ENCODE results near the gene FOSB.

Gene FOSB

DNA sequence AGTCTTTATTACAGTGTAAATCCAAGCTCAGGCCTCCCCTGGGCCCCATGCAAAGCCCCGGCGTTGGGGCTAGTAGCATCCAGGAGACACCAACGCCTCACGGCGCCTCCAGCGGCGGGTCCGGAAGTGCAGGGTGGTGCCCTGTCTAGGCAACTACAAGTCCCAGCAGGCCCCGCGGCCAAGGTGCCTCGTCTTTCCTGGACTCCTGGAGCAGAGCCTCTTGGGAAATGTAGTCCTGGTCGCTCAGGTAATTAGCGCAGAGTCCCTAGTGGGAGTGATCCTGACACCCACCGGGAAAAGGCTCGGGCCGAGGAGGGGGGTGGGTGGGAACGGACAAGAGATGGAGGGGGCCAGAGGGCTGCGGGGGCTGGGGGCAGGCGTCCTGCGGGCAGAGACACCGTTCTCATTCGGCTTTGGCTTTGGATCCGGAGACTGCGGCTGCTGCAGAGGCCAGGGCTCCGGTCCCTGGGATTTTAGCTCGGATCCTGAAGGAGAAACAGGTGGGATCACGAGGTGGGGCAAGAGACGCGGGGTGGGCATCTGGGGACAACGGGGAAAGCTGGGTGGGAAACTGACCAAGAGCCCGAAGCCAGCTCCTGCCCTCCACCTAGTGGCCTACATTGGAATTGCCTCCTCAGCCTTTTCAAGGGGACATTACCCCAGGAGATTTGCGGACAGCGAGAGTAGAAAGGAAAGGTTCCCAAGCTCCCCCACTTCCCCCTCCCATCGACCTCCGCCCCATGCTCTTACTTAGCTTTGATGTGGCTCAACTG lies 17.7 kb downstream of the FOSB start:
- peak; percentile 96 for DNase-seq

- no peak for DNase-seq
Measured at GRCh38 chr19:45488708-45489107, 20.9 kb downstream of the FOSB start.

- DNase-seq: no peak
Measured at GRCh38 chr19:45489216-45489855, 21.5 kb downstream of the FOSB start.

GRCh38 chr19:45492137-45492626 lies 24.4 kb downstream of the FOSB start:
- no peak for DNase-seq

GRCh38 chr19:45492627-45493470 lies 25.1 kb downstream of the FOSB start:
- DNase-seq: no peak

DNA sequence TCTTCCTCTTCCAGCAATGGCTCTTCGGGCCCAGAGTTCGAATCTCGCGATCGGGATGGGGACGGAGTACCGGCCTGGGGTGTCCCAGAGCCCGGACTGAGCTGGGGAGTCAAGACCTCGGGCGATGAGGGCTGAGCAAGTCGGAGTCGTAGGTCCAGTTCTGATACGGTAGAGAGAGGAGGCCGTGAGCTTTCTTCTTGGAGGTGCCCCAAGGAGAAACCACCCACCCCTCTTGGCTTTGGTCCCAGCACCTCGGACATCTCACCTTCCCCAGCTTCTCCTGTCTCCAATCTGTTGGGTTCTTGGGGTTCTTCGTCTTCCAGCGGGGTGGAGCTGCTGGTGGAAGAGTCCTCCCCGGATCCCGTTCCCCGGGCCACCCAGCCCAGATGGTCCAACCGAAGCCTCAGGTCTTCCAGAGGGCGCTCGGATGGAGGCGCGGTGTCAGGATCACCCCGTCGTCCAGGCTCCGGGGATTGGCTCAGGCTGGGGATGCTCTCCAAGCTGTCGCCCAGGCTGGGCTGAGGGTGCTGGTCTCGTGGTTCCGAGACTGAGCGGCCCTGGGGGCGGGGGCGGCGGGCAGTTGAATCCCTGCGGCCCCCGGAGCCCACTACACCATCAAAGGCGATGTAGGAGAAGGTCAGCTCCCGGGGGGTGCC lies 26.6 kb downstream of the FOSB start:
- no peak for DNase-seq

DNA sequence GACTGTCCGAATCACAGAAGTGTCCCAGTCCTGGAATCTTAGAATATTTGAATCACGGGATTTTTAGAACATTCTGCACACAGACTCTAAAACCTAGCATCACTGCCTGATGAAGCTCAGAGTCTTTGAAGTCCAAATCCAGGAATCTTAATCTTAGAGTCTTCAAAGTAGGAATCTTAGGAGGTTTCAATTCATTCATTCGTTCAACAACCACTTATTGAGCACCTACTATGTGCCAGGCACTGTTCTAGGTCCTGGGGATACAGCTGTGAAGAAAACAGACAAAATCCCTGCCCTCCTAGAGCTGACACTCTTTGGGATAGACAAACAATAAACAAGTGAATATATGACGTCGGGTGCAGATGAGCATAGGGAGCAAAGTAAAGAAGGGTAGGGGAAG lies 27.4 kb downstream of the FOSB start:
- no peak for DNase-seq

DNA sequence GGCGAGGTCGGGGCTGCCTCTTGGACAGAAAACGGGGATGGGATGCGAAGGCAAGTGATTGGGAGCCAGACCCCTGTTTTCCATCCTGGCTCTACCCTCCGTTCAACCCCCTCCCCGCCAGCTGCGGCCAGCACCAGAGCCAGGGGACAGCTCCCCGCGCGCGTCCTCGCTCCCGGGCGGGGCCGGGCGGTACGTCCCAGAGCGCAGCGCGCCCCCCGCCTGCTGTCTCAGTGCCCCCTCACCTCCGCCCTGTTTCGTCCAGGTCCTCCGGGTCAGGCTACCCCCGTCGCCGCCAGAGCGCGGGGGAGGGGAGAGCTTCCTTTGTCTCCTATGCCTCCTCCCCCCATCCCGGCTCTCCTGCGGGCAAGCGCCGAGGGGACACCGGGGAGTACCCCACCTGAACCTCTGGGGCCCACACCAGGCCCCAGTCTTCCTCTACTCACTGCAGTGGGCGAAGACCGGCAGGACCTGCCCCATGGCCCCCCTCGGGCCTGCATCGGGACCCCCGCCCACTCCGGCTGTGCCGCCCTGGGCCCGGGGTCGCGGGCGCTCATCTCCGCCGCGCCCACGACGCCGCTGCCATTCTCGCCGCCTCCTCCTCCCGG lies 28.7 kb downstream of the FOSB start:
- DNase-seq: no peak

DNA sequence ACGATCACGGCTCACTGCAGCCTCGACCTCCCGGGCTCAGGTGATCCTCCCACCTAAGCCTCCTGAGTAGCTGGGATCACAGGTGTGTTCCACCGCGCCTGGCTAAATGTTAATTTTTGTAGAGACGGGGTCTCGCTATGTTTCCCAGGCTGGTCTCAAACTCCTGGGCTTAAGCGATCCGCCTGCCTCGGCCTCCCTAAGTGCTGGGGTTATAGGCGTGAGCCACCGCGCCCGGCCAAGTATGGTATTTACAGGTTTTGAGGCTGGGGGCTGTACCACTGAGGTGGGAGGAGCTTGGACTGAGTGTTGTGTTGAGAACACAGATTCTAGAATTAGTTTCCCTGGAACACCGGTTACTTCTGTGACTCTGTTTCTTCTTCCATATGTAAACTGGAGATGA lies 30.0 kb downstream of the FOSB start:
- DNase-seq: no peak

DNA sequence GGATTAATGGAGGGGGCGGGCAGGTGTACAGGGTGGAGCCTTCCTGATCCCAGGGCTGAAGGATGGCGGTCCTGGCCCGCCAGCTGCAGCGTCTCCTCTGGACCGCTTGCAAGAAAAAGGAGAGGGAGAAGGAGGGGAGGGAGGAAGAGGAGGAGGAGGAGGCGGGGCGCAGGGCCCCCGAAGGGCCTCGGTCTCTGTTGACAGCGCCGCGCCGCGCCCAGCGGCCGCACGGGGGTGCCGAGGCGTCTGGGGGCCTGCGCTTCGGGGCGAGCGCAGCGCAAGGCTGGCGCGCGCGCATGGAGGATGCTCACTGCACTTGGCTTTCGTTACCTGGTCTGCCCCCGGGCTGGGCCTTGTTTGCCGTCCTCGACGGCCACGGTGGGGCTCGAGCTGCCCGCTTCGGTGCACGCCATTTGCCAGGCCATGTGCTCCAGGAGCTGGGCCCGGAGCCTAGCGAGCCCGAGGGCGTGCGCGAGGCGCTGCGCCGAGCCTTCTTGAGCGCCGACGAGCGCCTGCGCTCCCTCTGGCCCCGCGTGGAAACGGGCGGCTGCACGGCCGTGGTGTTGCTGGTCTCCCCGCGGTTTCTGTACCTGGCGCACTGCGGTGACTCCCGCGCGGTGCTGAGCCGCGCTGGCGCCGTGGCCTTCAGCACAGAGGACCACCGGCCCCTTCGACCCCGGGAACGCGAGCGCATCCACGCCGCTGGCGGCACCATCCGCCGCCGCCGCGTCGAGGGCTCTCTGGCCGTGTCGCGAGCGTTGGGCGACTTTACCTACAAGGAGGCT lies 30.8 kb downstream of the FOSB start, which contains the start of gene PPM1N:
PPM1N (plus strand) TSS at position 33 of the 785 bp plus-strand sequence; CDS start at position 63, 30 bp downstream.
- DNase-seq: peak; percentile 41

DNA sequence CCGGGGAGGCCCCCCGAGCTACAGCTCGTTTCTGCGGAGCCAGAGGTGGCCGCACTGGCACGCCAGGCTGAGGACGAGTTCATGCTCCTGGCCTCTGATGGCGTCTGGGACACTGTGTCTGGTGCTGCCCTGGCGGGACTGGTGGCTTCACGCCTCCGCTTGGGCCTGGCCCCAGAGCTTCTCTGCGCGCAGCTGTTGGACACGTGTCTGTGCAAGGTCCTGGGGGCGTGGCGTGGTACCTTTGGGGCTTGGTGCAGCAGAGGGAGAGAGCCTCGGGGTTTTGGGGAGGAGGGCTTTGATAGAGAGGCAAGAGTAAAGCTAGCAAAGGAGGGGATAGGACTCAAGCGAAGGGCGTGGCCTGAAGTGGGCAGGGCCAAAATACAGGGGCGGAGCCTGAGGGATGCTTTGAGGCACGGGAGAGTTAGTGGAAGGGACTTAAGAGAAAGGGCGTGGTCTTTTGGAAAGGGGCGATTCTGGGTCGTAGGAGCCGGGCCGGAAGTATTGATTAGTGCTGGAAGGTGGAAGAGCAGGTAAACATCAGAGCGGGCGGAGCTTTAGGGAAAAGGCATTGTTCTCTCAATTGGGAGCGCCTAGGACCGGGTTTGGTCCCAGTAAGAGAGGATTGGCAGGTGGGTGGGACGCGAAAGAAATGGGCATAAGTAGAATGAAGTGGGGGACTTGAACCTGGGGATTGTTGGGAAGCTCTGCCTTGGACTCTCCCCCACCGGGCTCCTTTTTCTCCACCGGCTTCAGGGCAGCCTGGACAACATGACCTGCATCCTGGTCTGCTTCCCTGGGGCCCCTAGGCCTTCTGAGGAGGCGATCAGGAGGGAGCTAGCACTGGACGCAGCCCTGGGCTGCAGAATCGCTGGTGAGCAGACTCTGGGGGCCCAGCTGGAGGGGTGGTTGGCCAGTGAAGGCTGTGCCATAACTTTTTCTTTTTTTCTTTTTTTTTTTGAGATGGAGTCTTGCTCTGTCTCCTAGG lies 31.7 kb downstream of the FOSB start:
- peak; percentile 72 for DNase-seq

GRCh38 chr19:45500918-45501729 lies 33.3 kb downstream of the FOSB start:
- no peak for DNase-seq

DNA sequence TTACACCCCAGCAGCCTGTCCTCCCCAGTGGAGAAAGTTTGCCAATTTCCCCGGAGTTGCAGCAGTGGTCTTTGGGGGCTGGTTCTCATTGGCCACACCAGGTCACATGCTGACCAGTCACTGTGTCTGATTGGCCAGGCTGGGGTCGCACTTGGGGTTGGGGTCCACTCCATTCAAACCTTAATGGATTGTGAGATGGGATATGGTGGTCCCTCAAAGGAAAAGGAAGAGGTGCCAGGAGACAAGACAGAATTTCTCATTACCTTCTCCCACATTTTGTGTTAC lies 33.9 kb downstream of the FOSB start:
- no peak for DNase-seq

DNA sequence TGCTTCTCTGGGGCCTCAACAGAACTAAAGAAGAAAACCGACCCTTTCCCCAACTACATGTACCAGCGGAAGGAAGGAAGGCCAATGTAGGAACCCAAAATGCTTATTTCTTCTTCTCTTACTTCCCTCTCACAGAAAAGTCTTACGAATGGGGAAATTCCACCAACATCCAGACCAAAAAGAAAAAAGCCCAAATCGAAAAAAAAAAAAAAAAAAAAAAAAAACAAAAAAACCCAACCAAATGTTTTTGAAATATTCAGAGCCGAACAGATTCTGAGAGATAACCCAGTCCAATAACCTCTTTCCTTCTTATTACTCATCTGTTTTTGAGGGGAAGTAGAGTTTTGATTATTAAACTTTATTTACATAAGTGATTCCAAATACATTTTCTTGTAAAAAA lies 34.3 kb downstream of the FOSB start:
- DNase-seq: no peak

DNA sequence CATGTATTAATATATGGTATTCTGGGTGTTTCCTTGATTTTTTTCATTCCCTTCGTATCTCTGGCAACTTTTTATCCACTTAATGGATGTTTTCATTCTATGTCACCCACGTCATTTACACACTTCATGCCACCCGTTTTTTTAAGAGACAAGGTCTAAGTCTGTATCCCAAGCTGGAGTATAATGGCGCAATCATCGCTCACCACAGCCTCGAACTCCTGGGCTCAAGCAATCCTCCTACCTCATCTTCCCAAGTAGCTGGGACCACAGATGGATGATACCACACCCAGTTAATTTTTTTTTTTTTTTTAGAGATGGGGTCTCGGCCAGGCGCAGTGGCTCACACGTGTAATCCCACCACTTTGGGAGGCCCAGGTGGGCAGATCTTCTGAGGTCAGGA lies 36.1 kb downstream of the FOSB start:
- no peak for DNase-seq

- DNase-seq: no peak
Measured at GRCh38 chr19:45505151-45505995, 37.6 kb downstream of the FOSB start.

DNA sequence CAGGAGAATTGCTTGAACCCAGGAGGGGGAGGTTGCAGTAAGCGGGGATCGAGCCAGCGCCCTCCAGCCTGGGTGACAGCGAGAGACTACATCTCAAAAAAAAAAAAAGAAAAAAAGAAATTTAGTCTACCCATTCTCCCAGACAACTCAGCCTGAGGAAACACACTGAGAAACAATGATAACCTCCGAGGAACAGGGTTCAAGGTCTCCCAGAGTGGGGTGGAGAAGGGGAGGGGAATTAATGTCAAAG lies 38.1 kb downstream of the FOSB start:
- no peak for DNase-seq

DNA sequence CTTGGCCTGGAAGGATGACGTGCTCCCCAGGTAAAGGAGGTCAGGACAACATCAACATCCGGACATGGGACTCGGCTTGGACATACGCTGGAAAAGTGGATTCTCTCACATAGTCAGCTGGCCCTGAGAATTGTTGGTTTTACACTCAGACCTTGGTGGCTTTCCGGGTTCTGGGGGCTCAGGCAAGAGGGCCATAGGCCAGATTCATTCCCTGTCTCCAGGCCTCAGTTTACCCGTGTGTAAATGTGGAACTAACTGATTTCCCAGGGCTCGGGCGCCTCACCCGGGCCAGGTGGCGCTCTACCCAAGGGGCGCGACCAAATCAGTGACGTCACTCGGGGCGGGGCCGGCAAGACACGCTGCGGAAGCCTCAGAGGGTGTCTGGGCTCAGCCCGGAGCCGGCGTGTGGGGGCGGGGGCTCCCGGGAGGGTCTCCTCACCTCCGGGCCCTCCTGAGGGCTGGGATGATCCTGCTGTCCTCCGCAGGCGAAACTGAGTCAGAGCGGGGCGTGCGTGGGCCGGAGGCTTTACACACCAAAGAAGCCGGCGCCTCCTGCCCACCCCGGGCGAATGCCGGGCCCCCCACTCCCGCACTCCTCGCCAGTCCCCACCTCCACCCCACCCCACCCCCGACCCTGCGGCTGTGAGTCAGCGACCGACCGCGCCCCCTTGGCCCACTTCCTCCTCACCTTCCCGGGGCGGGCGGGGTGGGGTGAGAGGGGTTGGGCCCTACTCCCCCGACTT lies 38.6 kb downstream of the FOSB start:
- peak; percentile 89 for DNase-seq

Measured in NCI-H1436 (cell line).